GM19468 (cell line): ENCODE results near the gene C10orf105.

Source experiments
- ATAC-seq: cut with Tn5 transposase; IDR thresholded peaks from one replicate; pipeline ENCODE4 v1.9.1; 2021; ENCODE audit warnings: mild to moderate bottlenecking, moderate library complexity, moderate number of reproducible peaks; ENCODE audit not compliant: unreplicated experiment; ENCODE audit errors: extremely low read depth

The C10orf105 gene

DNA sequence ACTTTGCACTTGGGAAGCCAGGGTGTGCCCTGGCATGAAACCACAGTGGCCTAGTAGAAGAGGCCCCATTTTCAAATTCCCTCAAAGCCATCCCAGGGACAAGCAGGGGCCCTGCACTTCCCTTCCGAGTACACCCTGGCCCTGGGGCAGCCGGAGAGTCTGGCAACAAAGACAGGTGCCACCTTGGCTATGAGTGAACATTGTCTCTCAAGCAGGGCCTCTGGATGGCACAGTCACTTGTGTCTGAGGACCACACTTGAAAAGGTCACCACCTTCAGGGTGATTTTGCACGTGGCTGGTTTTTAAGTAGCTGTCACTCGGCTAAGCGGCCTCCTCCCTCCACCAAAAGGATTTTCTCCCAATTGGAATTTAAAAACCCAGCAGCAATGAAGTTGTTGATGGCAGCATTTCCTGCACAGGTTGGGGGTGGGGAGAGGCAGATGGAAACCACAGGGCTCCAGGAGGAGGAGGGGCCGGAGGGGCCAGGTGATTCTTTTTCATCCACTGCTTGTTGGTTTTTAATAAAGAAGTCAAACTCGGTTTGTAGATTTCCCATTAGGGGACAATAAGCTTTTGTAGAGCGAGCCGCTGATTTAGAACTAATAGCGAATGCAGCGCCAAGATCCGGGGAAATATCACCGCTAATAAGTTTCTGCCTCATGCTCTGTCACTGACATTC lies 33.9 kb downstream of the C10orf105 start:
- ATAC-seq = no peak

DNA sequence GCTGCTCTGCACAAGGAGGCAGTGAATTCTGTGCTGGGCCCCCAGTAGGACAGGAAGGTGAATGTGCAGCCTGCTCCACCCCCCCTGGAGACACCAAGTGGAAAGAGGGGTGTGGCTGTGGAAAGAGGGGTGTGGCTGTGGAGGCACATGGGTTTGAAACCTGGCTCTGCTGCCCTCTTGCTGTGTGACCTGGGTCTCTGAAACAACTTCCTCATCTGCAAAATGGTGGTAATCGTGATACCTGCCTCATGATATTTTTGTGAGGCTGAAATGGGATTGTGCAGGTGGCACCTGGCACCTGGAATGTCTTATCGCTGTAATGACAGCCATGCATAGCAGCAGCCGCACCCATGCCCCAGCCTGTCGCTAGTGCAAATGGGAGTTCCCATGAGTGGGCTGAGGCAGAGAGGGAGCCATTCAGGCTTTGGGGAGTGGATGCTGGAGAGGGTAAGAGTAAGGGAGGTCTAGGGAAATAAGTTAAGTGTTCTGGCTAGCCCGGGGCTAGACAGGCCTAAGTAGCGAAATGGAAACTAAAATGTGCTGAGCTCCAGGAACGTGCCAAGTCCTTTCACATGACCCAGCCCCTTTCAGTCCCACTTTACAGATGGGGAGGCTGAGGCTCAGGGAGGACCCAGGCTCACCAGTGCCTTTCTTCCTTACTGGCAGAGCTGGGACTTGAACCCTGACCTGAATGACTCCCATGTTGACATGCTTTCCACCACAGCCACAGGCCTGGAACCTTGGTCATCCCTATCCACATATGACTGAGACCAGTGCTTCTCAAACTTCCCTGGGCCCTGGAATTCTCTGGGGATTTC lies 35.0 kb downstream of the C10orf105 start:
- ATAC-seq = no peak

DNA sequence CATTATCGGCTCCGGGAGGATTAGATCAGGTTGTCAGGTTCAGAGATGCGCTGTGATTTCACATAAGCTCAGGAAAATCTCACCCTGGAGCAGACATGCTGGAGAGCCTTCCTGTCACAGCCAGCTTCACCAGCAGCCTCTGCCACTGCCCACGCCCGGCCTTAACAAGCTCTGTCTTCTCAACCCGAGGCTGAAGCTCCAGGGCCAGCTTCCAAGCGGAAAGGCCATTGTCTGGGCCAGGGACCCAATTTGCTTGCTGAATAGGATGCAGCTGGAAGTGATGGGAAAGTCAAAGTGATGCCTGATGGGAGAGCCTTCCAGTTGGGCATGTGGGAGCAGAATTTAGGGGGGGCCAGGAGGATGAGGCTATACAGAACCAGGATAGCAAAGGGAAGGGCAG lies 36.3 kb downstream of the C10orf105 start:
- ATAC-seq = no peak

DNA sequence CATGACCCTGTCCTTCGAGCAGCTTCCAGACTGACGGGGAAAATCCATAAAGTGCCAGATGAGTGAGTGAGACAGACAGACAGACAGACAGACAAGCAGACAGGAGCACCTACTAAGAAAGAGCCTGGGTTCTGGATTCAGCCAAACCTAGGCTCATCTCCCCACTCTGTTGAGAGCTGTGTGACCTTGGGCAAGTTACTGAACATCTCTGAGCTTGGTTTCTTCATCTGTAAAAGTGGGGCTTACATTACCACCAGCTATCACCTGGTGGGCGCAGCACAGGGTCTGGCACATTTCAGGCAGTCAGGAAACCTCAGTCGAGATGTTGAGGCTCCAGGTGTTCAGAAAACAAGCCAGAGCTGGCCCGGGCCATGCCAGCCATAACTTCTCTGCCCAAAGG lies 37.6 kb downstream of the C10orf105 start:
- no peak for ATAC-seq

DNA sequence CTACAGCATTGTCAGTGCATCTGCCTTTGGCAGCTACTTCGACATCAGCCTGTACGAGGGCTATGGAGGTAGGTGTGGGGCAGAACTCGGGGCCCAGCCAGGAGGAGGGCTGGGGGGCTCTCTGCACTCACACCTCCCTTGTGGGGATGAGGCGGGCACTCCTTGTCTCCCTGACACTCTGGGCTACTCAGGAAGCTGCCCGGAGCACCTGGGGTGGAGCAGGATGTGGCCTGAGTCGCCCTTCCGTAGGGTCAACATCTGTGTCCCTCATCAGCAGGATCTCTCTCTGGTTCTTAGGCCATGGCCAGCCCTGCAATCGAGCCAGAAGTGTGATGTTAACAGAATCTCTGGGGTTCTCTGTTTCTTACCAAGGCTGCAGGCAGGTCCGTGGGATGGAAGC lies 40.2 kb downstream of the C10orf105 start:
- no peak for ATAC-seq

DNA sequence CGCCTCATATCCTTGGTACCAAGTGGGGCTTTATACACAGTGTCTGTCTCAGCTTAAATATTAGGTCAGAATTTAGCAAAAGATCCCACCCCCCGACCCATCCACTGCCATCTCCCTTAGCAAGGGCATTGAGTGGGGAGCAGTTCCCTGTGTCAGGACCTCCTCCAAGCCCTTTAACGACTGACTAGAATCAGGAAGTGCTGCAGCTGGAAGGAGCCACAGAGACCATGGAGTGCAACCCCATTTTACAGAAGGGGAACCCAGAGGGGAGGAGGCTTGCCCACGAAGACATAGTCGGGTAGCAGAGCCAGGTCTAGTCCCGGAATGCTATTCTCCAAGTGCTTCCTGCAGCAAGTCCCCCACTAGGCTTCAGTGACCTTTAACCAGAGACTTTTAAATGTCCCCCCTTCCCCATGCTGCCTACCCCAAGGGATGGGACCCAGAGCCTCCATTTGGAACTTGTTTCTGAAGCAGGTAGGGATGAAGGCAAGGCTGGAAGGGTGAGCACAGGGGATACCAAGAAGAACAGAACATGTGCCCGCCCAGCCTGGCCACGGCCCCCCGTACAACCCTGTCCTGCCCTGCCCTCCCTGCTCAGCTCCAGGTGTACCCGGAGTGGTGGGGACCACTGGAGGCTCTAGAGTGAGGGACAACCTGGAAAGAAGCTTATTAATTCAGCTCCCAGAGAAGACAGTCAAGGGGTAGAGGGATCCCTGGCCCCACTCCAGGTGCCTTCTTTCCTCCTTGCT lies 41.3 kb downstream of the C10orf105 start:
- no peak for ATAC-seq

GRCh38 chr10:71677261-71677660 lies 42.3 kb downstream of the C10orf105 start:
- no peak for ATAC-seq

DNA sequence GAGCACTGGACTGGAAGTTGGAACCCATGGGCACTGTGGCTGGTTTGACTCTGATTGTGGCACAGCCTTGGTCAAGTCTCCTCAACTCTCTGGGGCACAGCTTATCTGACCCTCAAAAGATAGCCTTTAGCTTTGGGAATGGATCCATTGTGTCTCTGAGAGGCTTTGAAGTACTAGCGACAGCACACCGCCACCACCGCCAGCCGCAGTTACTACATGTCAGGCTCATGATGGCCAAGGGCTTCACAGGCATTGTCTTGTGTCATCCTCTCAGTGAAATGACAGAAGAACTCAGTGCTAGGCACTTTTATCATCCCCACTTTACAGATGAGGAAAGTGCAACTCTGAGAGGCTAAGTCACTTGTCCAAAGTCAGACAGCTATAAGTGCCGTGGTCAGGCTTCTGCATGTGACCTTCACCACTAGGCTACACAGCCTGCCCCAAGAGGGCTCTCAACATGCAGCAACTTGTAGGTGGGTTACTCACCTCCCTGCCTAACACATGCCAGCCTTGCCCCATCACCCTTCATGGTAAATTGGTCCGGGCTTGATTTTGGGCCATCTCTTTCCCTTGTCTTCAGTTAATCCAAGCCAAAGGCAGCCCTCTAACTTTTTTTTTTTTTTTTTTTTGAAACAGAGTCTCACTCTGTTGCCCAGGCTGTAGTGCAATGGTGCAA lies 44.1 kb downstream of the C10orf105 start:
- ATAC-seq = no peak

- no peak for ATAC-seq
Measured at GRCh38 chr10:71671994-71672946, 47.3 kb downstream of the C10orf105 start.

DNA sequence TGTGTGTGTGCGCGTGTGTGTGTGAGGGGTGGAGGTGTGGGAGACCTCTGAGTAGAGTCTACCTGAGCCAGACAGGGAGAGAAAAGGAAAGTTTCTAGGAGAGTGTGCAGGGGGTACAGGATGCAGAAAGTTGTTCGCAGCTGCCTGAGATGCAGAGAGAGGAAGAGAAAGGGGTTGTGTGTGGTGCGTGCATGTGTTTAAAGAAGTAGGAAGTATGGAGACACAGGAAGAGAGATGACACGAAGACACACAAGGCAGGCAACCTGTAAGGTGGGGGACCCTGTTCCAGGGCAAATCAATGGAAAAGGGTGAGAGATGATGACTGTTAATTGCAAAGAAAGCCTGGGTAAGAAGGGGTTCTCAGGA lies 52.2 kb downstream of the C10orf105 start:
- ATAC-seq = no peak

- ATAC-seq = no peak
Measured at GRCh38 chr10:71666639-71667386, 52.8 kb downstream of the C10orf105 start.

DNA sequence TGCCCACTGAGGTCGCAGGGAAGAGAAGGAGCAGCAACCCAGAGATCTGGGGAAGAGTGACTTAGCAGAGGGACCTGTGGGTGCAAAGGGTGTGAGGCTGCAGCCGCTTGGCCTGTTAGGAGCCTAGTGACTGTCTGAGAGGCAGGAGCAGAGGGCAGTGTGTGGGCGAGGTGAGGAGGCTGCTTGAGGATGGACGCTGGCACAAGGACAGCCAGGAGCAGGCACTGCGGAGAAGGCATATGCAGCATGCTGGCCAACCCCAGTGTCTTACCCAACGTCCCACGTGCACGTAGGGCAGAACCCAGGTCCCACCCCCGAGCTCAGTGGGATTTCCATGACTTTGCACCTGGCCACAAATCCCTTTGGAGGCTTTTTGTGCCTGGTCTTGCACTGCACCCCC lies 54.1 kb downstream of the C10orf105 start:
- no peak for ATAC-seq

GRCh38 chr10:71664585-71664984 lies 55.0 kb downstream of the C10orf105 start:
- ATAC-seq = no peak

DNA sequence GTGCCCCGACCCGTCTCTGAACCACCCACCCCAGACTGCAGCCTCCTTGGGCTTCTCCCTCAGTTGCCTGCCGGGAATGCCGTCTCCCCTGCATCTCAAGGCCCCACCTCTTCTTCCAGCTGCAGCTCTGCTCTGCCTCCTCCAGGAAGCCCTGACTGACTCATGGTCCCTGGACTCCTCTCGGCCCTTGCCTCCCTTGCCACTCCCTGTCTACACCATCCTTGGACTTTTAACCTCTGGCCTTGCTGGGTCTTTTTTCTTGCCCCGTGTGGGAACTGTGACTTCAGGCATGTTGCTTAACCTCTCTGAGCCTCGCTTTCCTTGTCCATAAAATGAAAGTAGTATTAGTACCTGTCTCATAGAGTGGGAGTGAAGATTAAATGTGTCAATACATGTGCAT lies 56.3 kb downstream of the C10orf105 start:
- no peak for ATAC-seq

GRCh38 chr10:71661779-71662336 lies 57.7 kb downstream of the C10orf105 start:
- ATAC-seq = no peak
